DMS153 treated with DMSO at 0.1 percent for 48 hours (cell line): ENCODE results near the gene GRIP2.
"Not testable (repeated sequence)": the region's sequence is repeated elsewhere in the genome, so short reads cannot be mapped to it uniquely, and the experiment has no call there.

Source experiments
- DNase-seq: peaks from one replicate; lab custom pipeline; 2025; ENCODE audit not compliant: unreplicated experiment; lab: John Stamatoyannopoulos, UW

The GRIP2 gene

DNA sequence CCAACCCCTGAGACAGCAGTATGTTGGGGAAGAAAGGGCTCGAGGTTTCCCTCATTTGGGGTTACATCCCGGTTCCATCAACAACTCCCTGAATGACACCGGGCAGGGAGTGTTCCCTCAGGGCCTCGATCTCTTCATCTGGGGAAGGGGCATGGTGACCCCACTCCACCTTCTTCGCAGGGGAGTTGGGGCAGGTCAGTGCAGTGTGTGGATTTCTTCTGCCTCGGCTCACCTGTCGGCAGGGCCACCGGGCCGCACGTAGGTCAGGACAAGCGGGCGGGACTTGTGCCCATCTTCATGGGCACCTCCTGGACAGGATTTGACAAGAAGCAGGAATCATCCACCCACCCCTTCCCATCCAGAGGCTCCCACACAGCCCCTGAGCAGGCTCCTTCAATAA is 17.4 kb downstream of the GRIP2 start:
- no peak for DNase-seq

DNA sequence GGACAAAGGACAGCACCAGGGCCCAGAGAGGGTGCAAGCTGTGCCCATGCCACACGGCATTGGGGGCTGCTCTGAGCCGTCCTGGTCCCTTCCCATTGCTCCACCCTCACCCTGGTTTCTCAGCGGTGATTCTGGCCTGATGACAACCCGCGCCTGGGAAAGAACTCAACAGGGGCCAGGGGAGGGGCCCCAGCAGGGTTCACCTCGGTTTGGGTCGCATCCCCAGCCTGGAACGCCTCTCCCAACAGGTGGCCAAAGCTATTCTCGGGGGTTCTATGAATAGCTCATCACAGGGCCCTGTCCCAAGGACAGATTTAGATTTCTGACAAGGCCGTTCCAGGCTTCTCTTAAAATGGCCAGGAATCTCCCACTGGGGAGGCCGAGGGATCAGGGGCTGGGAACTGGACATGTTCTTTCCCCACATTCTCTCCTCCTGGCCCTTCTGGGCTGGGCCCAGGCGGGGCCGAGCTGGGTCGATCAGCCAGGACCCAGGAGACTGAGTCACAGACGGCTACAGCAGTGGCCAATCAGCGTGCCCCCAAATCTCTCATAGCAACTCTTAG is 17.9 kb downstream of the GRIP2 start:
- DNase-seq: no peak

DNA sequence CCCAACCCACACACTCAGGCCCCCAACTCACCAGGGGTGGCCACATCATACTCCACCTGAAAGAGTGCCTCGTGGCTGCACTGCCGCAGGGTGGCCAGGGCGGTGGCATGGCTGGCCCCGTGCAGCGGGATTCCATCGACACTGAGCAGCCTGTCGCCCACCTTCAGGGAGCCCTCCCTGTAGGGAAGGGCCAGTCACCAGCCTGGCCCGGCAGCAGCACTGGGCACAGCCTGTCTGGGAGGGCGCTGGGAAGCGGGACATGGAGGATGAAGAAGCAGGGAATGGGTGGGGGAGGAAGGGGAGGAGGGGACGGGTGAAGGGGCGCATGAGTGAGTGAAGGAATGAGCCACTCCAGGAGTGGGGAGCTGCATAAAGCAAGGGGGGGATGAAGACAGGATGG is 18.5 kb downstream of the GRIP2 start:
- DNase-seq: no peak

DNA sequence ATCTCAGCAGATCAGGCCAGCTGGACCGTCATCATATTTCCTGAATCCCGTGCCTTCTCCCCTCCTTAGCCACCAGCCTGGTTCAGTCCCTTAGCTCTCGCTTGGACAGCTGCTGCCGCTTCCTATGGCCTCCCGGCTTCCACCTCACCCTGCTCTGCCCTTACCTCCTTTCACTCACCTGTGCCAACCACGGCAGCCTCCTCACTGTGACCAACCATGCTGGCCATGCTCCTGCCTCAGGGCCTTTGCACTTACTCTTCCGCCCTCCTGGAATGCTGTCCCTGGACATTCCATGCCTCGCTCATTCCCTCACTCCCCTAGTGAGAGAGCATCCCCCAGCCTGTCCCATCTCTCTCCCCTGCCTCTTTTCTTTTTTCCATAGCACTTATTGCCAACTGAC is 19.2 kb downstream of the GRIP2 start:
- no peak for DNase-seq

DNA sequence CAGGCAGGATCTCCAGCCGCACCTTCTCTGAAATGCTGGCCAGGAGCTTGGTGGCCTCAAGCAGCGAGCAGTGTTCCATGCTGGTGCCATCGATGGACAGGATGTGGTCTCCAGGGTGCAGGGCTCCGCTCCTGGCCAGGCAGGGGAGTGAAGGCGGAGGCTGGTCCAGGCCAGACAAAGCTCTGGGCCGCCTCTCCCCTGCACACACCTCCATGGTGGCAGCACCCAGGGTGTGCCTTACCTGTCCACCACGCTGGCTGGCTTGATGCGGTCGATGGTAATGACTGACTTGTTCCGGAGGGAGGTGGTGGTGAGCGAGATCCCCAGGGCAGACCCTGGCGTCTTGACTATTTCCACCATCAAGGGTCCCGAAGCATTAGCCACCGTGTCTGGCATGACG is 20.0 kb downstream of the GRIP2 start:
- DNase-seq: no peak

DNA sequence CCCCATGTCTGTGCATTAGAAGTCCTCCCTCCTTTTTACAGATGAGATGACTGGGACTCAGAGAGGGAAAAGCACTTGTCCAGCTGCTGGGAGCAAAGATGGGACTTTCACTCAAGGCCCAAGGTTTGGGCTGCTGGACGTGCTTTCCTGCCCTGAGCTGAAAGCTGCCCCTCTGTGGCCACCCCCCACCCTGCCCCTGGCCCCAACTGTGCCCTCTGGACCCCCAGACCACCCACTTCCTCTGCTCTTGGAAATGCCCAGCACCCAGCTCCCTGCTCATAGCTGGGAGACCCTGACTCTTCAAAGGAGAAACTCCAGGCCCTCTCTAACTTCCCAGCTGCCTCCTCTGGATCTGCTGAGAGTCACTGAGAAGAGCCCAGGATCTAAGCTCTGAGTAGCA is 20.7 kb downstream of the GRIP2 start:
- no peak for DNase-seq

DNA sequence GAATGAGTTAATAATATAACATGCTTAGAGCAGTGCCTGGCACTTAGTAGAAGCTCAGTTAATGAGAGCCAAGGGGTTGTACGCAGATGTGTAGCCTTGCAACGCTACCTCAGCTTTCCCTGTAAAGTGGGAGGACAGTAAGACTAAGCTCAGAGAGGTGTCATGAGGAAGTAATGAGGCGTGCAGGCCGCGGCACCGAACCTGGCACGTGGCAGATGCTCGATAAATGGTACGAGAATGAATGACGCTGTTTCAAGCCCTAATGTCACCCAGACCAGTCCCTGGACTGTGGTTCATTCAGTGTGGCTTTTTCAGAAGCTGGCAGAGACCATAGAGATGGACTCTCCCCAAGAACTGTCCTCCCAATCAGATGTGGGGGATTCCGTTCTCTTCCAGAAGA is 21.2 kb downstream of the GRIP2 start:
- DNase-seq: no peak

DNA sequence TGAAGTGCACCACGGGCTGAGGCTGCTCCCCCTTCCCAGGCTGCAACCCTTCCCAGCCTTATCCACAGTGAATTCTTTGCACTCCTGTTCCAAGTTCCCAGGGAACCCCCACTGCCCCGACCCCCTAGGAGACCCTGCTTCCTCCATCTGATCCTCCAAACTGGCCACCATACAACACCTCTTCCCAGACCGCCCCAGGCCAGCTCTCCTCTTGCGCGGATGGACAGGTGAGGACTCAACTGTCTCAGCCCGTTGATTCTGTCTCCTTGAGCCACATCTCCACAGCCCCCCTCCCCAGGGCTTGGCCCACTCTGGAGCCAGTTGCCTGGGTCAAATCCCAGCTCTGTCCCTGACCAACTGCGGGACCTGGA is 21.7 kb downstream of the GRIP2 start:
- DNase-seq: no peak

DNA sequence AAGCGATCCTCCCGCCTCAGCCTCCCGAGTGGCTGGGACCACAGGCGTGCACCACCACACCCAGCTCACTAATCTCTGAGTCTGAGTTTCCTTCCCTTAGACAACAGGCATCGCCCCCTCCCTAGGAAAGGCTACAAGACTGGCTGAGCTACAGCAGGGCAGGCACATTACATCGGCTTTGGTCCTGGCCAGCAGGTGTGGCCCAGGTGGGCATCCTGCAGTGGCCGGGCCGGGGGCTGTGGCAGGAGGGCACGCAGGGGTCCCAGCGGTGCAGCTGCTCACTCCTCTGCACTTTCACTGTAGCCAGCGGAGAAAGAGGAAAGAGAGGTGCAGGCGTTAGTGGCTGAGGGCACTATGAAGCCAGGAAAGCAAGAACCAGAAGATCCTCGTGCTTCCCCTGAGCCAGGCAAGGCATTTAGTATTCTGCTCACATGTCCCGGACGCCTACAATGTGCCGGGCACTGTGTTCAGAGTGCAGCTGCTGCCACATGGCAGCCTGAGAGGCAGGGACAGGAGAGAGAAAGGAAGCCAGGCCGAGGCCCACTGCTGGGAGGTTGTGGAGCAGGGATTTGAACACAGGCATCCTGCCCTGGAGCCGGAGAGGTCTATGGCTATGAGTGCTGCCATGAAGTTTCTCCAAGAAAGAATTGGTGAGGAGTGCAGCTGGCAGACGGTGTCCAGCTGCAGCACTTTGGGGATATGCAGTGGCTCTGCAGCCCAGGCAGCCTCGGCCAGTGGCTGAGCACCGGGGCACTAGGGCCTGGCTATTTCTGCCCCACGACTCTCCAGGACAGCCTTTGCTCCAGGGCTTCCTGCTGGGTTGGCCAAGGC is 22.3 kb downstream of the GRIP2 start:
- no peak for DNase-seq

DNA sequence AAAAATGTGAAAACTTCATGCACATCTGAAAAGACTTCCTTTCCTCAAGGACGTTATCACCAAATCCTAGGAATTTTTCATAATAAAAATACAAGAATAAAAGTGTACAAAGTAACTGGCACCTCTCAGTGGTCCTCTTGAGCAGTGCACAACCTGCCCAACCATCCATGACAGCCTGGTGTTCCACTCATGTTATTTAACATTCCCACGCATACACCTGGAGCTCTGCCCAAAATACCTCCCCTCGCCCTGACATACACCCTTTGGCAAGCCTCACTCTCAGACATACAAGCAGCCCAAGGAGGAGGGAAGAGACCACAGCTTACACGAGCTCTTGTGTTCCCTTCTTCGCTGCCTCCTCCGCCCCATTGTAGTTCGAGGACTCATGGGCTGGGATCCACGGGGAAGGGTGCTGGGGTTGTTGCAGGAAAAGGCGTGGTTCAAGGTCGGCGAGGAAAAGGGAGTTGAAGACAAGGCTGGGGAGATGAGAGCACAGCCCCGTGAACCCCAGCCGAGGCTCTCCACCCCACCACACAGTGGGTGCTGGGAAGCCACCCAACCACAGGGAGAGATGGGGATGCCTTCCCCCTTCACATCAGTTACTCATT is 23.3 kb downstream of the GRIP2 start:
- DNase-seq: no peak

DNA sequence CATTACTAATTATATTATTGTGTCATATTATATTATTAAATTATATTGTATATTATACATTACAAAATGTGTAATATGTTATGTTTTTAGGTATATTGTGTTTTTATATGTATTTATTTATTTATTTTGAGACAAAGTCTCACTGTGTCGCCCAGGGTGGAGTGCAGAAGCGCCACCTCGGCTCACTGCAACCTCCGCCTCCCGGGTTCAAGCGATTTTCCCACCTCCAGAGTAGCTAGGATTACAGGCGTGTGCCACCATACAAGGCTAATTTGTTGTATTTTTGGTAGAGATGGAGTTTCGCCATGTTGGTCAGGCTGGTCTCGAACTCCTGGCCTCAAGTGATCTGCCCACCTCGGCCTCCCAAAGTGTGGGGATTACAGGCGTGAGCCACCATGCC is 24.6 kb downstream of the GRIP2 start:
- not testable (repeated sequence) for DNase-seq

DNA sequence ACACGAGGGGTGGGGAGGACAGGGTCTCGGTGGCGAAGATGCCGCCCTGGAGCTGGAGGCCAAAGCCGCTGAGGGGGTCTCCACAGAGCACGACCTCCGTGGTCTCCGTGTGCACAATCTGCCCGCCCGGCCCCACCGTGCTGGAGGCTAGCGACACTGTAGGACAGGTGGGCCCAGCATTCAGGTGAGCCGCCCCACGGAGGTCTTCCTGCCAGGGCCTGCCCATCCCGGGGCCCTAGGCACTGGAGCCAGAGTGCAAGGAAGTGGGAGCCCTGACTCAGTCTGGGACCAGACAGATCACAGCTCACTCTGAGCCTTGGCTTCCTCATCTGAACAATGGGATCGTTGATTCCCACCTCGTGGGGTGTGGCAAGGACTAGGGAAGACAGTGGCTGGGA is 25.8 kb downstream of the GRIP2 start:
- no peak for DNase-seq

DNA sequence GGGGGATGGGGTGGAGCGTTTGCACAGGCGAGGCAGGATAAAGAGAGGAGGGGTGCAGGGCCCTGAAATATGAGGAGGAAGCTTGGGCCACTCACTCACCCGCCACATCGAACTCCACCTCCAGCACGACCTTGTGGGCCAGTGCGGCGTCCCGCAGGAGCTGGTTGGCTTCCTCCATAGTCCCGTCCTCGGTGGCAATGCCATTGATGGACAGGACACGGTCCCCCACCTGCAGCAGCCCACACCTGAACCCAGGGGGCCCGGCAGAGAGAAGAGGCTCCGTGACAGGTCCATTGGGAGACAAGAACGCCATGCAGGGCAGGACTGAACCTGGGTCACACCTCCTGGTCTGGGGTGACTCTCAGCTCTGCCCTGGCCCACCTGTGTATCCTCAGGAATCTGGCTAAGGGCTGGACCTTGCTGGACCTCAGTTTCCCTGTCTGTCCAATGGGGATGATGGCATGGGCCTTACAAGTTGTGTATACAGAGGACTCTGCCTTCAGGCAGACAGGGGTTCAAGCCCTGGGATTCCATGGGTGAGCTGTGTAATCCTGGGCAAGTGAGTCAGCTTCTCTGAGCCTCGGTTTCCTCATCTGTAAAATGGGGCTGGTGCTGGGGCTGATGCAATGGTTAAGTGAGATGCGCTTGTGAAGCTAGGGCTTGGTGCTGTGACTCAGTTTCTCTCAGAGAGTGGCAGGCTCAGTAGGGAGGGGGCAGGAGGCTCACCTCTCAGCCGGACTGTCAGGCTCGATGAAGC is 26.4 kb downstream of the GRIP2 start:
- DNase-seq: no peak

DNA sequence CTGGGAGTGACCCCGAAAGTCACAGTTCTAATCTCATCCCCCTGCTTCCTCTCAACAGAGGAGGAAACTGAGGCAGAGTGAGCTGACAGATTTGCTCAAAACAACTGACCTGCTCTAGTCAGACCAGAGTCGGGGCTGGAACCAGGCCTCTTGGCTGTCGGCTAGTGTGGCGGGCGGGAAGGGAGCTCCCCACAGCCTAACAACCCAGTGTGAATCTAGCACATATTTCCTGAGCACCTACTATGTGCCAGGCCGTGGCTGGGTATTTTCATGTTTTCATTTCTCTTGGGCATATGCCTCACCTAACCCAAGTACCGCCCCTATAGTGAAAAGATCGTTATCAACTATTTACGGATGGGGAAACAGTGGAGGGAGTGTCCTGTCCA is 27.2 kb downstream of the GRIP2 start:
- DNase-seq: no peak

DNA sequence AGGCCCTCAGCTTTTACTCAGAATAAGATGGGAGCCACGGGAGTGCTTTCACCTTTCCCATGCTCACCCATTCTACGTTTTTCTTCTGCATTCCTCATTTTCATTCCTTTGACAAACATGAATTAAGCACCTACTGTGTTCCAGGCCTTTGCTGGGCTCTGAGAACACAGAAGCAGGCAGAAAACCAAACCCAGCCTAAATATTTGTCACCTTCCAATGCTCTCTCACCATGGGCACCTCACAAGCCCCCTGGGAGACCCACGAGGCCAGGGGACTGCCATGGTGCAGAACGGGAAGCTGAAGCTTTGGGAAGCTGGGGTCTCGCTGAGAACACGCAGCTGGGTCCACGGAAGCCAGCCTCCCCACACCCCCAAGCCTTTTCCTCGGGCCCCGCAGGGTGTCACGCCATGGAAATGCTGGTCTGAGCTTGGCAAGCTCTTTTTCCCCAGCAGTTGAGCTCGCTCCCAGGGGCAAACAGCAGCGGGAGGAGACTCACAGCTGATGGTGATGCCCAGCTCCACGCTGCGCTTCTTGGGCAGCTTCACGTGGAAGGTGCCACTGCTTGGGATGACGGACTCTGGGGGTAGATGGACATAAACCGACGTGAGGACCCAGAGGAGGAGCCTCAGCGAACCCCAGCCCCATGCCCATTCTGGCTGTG is 27.7 kb downstream of the GRIP2 start:
- no peak for DNase-seq

DNA sequence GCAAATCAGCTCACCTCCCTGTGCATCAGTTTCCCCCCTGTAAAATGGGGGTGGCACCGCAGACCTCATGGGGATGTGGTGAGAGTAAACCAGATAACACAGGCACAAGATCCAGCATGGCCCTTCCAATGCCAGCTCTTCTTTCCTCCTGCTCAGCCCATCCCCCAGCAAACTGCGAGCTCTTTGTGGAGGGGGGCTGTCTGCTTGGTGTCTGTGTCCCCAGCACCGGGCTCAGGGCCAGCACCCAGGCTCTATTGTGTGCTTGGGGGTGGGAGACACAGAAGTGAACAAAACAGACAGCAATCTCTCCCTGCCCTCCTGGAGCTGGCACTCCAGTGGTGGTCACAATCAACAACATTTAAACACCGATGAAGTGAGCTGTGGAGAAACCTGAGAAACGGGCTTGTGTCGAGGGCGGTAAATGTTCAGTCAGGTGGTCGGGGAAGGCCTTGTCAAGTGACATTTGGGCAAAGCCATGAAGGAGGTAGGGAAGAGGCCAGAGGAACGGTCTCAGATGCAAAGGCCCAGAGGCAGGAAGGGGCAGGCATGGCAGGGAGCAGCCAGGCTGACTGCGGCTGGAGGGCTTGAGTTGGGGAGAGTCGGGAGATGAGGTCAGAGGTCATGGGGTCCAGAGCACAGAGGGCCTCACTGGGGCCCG is 28.4 kb downstream of the GRIP2 start:
- no peak for DNase-seq

DNA sequence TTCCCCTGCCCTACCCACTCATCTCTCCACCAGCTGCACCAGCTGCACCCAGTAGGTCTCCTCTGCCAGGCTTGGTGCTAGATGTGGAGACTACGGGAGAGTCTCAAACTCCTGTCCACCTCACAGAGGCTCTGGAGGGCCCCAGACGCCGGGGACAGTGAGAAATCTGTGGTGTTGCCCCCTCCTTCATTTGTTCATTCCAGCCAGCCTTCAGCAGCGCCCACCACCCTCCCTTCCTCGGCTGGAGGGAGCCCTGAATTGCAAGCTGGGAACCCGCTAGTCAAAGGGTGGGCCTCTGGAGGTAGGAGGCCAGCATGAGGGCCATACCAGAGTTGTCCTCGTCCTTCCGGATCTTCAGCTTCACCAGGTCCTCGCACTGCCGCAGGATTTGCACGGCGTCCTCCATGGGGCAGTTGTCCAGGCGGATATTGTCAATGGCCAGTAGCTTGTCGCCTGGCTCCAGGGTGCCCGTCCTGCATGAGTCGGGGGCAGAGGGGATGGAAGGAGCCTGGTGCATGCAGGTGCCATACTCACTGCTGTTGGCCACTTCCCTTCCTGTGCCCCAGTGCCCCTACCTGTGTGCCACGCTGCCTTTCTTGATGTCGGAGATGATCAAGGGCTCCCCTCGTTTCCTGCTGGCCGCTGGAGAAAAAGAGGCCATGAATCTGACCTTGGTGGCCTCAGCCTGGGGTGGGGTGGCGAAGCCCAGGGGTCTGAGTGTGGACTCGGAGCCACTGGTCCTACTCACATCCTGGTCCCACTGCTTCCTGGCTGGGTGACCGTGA is 29.1 kb downstream of the GRIP2 start:
- DNase-seq: no peak

DNA sequence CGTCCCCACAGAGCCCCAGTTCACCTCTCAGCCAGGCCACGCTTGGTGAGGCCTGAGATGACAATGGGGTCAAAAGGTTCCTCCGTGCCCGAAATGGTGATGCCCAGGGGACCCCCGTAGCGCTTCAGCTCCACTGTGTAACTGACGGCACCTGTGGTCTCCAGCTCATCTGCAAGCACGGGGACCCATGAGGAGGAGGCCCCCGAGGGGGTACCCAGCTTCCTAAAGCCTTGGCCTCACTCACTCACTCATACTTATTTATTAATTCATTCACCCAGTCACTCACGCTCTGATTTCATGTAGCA is 30.4 kb downstream of the GRIP2 start:
- DNase-seq: no peak

DNA sequence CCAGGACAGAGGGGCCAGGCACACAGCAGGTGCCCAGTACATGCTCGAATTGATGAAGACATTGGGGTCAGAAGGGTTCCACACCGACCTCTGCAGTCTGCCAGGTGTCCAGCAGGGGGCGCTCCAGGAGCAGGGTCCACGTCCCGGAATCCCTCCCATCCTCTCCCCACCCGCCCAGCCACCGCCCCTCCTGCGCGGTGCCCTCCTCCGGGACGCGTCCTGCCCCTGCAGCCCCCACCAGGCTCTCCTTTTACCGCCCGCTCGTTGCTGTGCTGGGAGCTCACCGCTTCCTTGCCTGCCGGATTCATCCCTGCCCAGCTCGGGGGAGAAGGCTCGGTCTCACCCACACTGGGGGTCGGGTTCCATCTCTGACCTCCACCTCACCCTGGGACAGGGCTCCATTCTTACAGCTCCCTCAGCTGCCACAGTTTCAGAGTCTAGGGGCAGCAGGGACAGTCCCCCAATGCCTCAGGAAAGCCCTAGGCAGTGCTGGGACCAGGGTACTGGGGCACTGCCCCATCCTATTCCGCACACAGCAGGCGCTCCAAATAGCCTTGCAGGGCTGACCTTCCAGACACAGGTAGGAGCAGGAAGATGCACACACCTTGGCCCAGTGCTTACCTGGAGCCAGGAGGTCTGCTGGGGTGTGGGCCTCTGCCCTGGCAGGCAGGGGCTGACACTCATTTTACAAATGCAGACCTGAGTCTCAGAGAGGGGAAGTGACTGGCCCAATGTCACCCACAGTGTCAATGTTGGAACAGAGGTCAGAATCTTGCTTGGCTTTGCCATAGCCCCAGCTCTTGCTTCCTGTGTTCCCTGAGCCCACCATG is 31.0 kb downstream of the GRIP2 start:
- DNase-seq: peak; percentile 1

DNA sequence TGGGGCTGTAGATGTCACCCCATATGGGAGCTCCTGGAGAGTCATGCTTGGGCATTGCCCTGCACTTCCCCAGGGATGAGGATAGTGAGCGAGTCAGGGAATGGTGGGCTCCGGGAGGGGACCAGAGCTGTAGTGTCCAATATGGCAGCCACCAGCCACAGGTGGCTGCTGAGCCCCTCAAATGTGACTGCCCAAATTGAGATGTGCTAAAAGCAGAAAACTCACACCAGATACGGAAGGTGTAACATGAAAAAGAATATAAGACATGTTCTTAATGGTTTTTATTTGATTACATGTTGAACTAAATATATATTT is 31.7 kb downstream of the GRIP2 start:
- no peak for DNase-seq
